ENCODE data around the gene GCN1.
"Not testable (repeated sequence)": the region's sequence is repeated elsewhere in the genome, so short reads cannot be mapped to it uniquely, and the experiment has no call there.

GCN1 gene, protein sequence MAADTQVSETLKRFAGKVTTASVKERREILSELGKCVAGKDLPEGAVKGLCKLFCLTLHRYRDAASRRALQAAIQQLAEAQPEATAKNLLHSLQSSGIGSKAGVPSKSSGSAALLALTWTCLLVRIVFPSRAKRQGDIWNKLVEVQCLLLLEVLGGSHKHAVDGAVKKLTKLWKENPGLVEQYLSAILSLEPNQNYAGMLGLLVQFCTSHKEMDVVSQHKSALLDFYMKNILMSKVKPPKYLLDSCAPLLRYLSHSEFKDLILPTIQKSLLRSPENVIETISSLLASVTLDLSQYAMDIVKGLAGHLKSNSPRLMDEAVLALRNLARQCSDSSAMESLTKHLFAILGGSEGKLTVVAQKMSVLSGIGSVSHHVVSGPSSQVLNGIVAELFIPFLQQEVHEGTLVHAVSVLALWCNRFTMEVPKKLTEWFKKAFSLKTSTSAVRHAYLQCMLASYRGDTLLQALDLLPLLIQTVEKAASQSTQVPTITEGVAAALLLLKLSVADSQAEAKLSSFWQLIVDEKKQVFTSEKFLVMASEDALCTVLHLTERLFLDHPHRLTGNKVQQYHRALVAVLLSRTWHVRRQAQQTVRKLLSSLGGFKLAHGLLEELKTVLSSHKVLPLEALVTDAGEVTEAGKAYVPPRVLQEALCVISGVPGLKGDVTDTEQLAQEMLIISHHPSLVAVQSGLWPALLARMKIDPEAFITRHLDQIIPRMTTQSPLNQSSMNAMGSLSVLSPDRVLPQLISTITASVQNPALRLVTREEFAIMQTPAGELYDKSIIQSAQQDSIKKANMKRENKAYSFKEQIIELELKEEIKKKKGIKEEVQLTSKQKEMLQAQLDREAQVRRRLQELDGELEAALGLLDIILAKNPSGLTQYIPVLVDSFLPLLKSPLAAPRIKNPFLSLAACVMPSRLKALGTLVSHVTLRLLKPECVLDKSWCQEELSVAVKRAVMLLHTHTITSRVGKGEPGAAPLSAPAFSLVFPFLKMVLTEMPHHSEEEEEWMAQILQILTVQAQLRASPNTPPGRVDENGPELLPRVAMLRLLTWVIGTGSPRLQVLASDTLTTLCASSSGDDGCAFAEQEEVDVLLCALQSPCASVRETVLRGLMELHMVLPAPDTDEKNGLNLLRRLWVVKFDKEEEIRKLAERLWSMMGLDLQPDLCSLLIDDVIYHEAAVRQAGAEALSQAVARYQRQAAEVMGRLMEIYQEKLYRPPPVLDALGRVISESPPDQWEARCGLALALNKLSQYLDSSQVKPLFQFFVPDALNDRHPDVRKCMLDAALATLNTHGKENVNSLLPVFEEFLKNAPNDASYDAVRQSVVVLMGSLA (N-terminal part only)

DNA sequence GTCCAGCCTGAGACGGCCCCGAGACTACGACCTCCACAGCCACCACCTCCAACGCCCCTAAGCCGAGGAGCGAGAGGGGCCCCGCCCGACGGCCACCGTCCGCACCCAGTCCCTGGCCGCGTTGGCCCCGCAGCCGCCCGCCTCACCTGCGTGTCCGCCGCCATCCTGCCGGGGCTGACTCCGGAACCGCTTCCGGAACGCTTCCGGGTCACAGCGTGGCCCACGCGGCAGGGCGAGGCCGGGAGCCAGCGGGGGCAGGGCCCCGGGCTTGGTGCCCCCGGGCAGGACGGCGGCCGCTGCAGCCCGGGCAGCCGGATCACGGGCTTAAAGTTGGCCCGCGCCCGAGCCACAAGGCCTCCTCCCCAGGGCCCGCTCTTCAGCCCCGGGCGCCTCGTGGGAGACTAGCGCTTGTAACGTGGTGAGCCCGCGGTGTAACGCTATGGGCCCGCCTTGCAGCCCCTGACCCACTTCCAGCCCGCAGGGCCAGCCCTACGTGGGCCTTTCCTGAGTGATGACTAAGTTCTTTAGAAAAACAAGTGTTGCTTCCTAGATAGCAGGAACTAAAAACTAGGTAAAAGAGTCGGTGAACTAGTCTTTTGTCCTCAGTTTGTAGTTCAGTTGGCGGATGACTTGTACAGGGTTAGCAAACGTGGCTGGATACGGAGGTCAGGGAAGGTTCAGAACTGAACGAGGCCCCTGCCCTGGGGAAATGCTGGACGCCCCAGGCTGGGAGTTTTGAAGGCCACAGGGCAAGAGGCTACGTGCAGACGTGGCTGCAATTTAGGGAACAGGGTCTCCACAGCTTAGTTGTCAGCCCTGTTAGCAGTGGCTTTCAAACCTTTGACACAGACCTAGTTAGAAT, at the start of gene GCN1:
Gene GCN1, minus strand, starts transcription at position 182 of the 862 bp plus-strand sequence. Its CDS starts 18 bp downstream, at position 164.
- Mint-ChIP-seq H3K9me3 (no peaks in the 10 kb centered on the region), H3K4me3 (peak within 1 kb of the TSS; percentile 97), H3K27me3 (no peaks in the 10 kb centered on the region), H3K27ac (peak within 1 kb of the TSS; percentile 95), H3K4me1 (peaks cover 50% of the 10 kb centered on the region), H3K36me3 (peaks cover 37% of the 10 kb centered on the region)

DNA sequence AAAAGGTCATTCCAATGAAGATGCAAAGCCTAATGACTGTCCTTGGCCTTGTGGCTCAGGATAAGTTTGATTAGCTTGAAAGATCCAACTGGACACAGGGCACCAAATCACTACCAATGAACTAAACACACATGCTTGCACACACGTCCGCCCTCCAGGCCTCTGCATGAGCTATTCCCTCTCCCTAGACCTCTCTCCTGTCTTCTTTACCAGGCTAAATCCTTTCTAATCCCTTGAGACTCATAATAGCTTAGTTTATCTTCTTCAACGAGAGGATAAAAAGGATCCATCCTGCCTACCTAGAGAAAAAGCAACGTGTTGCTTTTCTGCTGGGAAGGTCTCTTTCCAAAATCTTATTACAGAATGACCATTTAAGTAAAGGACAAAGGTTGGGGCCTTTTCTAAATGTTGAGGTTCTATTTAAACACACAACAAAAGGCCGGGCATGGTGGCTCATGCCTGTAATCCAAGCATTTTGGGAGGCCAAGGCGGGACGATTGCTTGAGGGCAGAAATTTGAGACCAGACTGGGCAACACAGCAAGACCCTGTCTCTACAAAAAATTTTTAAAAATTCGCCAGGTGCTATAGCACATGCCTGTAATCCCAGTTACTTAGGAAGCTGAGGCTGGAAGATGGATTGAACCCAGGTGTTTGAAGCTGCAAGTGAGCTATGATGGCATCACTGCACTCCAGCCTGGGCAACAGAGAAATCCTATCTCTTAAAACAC, 48.6 kb upstream of the GCN1 start:
- H3K4me3 Mint-ChIP-seq = no peak overlapping the region
- no peaks in the 10 kb centered on the region for H3K9me3 Mint-ChIP-seq
- H3K27ac Mint-ChIP-seq = no peak overlapping the region
- H3K27me3 Mint-ChIP-seq = no peaks in the 10 kb centered on the region
- H3K36me3 Mint-ChIP-seq = peaks cover 4% of the 10 kb centered on the region
- peaks cover 77% of the 10 kb centered on the region for H3K4me1 Mint-ChIP-seq

DNA sequence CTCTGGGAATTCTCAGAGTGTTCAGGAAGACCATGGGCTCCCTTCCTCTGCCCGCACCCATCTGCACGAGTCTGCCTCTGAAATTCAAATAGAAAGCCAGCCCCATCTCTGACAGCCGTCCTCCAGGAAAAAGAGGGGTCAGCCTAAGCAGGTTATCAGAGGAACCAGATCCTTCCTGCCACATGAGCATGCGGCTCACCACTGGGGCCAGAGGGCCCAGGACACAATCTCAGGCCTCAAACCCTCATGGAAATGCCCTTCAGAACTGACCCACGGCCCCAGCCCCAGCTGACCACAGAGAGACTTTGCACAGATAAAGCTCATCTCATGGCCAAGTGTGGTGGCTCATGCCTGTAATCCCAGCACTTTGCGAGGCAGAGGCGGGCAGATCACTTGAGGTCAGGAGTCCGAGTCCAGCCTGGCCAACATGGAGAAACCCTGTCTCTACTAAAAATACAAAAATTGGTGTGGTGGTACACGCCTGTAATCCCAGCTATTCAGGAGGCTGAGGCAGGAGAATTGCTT, 47.8 kb upstream of the GCN1 start:
- Mint-ChIP-seq H3K9me3 (no peaks in the 10 kb centered on the region), H3K4me1 (peaks cover 77% of the 10 kb centered on the region), H3K36me3 (peaks cover 4% of the 10 kb centered on the region), H3K27ac (no peak overlapping the region), H3K4me3 (no peak overlapping the region), H3K27me3 (no peaks in the 10 kb centered on the region)

DNA sequence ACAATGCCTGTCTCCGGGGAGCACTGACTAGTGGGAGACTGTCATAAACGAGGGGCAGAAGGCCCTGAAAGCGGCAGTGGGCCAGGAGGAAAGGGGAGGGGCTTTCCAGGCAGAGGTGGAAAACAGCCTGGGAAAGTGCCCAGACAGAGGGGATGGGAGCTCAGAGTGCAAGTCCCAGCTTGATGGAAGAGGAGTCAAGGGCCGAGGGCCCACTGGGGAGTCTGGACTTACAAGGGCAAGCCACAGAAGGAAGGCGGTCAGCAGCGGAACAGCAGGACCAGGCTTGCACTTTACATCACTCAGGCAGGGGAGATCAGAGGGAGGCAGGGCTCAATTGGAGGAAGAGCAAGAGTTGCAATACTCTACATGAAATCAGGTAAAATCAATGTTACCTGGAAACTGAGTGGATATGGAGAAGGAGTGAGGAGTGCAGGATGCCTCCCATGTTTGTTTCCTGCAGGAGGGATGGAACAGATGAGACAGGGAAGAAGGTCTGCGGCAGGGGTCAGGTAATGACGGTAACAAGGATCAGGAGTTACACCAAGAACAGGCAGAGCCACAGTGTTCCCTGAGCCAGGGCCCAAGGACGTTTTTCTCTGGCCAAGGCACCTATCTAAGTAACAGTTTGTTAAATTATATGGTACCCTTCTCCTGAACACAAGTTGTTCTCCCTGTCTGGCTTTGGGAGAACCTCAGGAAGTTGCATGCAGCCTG, 47.2 kb upstream of the GCN1 start:
- Mint-ChIP-seq H3K4me1 (peaks cover 75% of the 10 kb centered on the region), H3K27me3 (no peaks in the 10 kb centered on the region), H3K27ac (peak overlapping the region; percentile 79)

DNA sequence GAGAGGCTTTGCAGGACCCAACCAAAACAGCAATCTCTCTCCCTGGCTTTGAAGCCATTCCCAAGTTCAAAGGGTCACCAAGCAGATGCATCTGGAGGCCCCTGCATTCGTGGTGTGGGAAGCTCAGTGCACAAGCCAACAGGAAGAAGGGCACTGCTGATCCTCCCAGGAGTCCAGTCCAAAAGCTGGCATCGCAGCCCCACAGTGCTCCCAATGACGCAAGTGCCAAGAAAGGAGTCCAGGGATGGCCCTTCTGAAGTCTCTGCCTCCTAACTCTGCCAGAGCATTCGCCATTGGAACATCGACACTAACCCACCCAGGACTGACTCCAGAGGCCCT, 45.9 kb upstream of the GCN1 start:
- Mint-ChIP-seq H3K27me3 (no peaks in the 10 kb centered on the region), H3K27ac (no peak overlapping the region), H3K4me3 (no peak overlapping the region), H3K9me3 (no peaks in the 10 kb centered on the region), H3K36me3 (peaks cover 4% of the 10 kb centered on the region), H3K4me1 (peaks cover 80% of the 10 kb centered on the region)

More for the DNA sequence above, 47.2 kb upstream of the GCN1 start:
- H3K9me3 Mint-ChIP-seq = no peaks in the 10 kb centered on the region
- H3K36me3 Mint-ChIP-seq = peaks cover 4% of the 10 kb centered on the region
- H3K4me3 Mint-ChIP-seq = peak overlapping the region; percentile 27

DNA sequence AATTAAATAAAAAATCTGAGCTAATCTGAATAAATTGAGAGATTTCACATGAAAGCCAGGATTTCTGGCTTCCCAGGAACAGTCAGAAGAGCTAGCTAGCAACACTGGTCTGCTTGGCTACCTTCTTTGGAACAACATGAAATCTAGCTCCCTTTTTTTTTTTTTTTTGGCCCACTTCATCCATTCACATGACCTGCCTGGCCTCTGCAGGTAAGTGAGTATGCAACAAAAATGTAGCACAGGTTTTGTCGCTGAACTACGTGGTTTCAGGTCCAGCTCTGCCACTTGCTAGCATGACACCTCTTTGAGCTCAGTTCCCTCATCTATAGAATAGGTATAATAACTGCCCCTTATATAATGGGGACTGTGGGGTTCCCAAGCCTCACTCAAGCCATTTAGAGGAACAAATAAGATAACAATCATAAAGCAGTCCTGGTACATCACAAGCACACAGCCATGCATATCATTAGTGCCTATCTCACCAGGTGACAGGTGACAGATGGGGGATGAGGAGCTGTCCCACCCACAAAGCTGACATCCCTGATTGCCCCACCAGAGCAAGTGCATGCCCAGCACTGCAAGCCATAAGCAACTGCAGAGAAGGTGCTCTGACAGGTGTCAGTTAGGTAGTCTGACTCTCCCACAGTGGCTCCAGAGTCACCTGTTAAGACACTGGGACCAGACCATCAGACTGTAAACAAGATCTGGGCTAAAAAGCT, 45.4 kb upstream of the GCN1 start:
- Mint-ChIP-seq H3K4me1 (peaks cover 81% of the 10 kb centered on the region), H3K9me3 (no peaks in the 10 kb centered on the region), H3K27ac (no peak overlapping the region), H3K4me3 (no peak overlapping the region), H3K36me3 (peaks cover 1% of the 10 kb centered on the region), H3K27me3 (no peaks in the 10 kb centered on the region)

DNA sequence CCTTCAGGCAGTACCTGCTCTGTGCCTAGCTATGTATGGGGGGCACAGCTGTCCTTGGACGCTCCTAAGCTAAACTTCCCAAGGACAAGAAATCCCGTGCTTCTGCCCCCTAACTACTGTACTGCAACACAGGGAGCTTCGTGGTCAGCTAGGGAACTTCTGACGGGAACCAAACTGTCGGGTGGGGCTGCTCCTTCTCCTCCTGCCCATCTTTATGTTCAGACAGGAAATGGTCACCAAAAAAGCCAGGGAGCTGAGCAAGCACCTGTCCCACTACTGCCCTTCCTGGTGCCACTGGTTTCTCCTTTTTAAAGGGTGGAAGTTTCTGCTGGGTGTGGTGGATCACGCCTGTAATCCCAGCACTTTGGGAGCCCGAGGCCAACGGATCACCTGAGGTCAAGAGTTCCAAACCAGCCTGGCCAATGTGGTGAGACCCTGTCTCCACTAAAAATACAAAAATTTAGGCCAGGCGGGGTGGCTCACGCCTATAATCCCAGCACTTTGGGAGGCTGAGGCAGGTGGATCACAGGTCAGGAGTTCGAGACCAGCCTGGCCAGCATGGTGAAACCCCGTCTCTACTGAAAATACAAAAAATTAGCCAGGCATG, 44.4 kb upstream of the GCN1 start:
- peaks cover 86% of the 10 kb centered on the region for H3K4me1 Mint-ChIP-seq

DNA sequence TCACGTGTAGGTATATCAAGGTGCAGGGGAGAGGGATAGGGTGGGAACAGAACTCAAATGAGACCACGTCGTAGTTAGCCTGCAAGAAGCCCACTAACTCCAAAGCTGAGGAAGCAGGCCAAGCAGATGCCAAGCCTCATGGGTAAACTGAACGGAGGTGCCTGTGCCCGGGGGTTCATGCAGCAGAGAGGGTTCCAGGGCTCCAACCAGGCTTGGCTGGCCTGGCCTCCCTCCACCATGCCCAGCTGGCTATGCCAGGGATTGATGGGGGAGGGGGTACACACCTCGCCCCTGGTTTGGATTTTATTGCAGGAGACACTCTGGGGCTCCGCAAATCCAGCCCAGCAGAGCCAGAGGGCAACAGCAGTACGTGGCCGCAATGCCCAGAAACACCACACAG, 43.7 kb upstream of the GCN1 start:
- Mint-ChIP-seq H3K4me1 (peaks cover 86% of the 10 kb centered on the region), H3K27ac (peak overlapping the region; percentile 81), H3K27me3 (no peaks in the 10 kb centered on the region), H3K36me3 (no peaks in the 10 kb centered on the region), H3K4me3 (no peak overlapping the region), H3K9me3 (no peaks in the 10 kb centered on the region)

More for the DNA sequence above, 44.4 kb upstream of the GCN1 start:
- Mint-ChIP-seq H3K9me3 (no peaks in the 10 kb centered on the region), H3K36me3 (no peaks in the 10 kb centered on the region), H3K27me3 (no peaks in the 10 kb centered on the region), H3K27ac (no peak overlapping the region), H3K4me3 (no peak overlapping the region)

DNA sequence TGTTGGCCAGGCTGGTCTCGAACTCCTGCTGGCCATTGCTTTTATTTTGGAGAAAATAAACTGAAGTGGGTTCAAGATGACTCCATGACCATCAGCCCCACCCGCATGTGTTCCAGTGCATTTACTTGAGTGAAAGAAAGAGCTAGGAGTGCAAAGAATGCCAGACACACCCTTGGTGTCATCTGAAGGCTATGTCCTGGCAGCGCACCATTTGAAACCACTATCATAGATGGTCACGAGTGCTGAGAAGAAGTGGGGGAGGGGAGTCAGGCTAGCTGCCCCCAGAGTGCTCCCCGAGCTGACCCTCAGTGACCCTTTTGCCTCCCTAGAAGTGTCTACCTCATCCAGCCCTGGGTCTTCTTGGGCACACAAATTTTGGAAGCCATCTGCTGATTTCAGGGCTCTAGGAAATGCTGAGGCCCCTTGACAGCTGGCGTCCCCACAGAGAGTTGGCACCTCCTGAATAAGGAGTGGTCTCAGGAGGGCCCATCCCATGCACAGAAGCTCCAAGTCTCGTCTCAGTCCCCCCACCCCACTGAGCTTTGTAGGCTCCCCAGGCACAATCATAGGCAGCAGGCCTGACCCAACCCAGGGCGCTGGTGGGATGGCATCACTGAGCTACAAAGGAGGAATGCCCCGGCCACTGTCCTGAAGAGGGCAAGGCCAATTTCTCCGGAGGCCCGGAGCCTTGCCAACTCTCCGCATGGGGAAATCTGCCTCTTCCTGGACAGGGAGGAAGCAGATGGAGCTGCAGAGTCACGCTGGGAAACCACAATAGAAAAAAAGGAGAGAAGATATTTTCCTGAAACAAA, 43.1 kb upstream of the GCN1 start:
- peaks cover 86% of the 10 kb centered on the region for H3K4me1 Mint-ChIP-seq
- H3K9me3 Mint-ChIP-seq = no peaks in the 10 kb centered on the region
- peak overlapping the region; percentile 81 for H3K27ac Mint-ChIP-seq
- no peaks in the 10 kb centered on the region for H3K27me3 Mint-ChIP-seq
- H3K4me3 Mint-ChIP-seq = peak overlapping the region; percentile 23
- no peaks in the 10 kb centered on the region for H3K36me3 Mint-ChIP-seq

DNA sequence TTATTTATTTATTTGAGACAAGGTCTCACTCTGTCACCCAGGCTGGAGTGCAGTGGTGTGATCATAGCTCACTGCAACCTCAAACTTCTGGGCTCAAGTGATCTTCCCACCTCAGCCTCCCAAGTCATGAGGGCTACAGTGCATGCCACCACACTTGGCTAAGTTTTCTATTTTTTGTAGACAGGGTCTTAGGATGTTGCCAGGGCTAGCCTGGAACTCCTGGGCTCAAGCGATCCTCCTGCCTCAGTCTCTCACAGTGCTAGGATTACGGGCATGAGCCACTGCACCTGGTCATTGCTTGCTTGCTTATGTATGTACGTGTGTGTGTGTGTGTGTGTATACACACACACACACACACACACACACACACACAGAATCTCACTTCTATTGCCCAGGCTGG, 42.3 kb upstream of the GCN1 start:
- peaks cover 86% of the 10 kb centered on the region for H3K4me1 Mint-ChIP-seq
- not testable (repeated sequence) for H3K36me3 Mint-ChIP-seq, H3K9me3 Mint-ChIP-seq, H3K27me3 Mint-ChIP-seq, H3K27ac Mint-ChIP-seq, H3K4me3 Mint-ChIP-seq

DNA sequence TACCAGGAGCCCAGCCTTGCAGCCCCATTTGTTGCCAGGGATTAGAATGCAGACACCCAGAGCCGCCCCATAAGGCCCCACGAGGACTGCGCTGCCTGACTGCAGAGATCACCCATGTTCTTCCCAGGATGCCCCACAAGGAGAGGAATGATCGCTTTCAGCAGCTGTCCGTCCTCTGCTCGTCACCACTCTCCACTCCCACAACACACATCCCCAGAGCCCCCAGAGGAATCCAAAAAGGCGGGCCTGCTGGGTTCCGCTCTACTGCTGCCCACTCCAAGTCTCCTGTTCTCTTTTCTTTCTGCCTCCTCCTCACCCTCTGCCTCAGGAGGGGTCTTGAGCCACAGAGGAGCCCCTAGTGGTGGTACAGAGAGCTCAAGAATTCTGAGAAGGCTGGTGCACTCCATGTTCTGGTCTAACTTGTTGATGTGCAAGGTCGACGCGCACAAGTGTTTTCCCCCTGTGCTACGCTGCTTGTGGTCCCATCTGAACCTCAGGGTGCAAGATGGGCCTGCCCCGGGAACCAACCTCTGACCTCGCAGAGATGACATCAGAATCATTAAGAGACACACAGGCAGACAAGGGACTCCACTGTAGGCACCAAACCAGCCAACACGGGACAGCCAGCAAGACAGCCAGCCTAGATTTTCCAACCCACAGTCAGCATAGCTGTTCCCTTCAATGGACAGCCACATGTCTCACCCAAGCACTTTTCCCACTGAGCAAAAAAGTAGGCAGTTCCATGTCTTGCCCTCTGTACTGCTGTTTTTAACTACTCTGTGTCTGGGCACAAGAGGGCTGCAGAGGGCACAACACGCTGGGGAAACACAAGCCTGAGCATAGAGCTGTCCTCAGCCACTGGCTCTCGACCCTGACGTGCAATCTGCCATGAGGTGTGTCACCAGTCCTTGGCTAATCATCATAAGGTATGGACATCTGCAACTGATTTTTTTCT, 41.1 kb upstream of the GCN1 start:
- Mint-ChIP-seq H3K27me3 (no peaks in the 10 kb centered on the region), H3K9me3 (no peaks in the 10 kb centered on the region), H3K27ac (peak overlapping the region; percentile 96), H3K36me3 (no peaks in the 10 kb centered on the region), H3K4me3 (no peak overlapping the region), H3K4me1 (peaks cover 86% of the 10 kb centered on the region)

Data from activated naive CD4-positive, alpha-beta T cell treated with anti-CD3 and anti-CD28 coated beads, Interleukin-2, amount 50 U/mL, for 24 hours (primary cell).